MV-4-11 (cell line): ENCODE results near the gene ITPR1.
A peak's percentile ranks its signal among the peaks of the same experiment; 100 is the strongest.
"Not testable (repeated sequence)": the region's sequence is repeated elsewhere in the genome, so short reads cannot be mapped to it uniquely, and the experiment has no call there.

ENCODE experiments used
- DNase-seq: peaks from one replicate; lab custom pipeline; 2025; lab: John Stamatoyannopoulos, UW

ITPR1 gene

DNA sequence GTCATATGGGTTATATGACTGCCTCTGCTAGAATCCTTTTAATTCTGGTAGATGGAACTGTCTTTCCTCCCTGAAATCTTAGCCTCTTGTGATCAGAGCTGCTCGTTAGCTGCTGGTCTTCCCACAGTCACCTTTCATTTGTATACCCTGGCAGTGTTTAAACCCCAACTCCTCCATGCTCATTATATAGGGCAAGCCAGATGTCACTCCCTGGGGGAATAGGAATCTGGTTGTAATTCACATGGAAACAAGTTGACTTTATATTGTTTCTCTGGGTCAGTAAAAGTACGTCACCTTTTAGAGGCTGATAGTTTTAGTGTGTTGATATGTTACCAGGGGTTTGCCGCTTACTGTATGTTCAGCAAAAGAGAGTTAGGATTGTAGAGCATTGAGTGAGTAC lies 103.5 kb downstream of the ITPR1 start:
- DNase-seq: no peak

DNA sequence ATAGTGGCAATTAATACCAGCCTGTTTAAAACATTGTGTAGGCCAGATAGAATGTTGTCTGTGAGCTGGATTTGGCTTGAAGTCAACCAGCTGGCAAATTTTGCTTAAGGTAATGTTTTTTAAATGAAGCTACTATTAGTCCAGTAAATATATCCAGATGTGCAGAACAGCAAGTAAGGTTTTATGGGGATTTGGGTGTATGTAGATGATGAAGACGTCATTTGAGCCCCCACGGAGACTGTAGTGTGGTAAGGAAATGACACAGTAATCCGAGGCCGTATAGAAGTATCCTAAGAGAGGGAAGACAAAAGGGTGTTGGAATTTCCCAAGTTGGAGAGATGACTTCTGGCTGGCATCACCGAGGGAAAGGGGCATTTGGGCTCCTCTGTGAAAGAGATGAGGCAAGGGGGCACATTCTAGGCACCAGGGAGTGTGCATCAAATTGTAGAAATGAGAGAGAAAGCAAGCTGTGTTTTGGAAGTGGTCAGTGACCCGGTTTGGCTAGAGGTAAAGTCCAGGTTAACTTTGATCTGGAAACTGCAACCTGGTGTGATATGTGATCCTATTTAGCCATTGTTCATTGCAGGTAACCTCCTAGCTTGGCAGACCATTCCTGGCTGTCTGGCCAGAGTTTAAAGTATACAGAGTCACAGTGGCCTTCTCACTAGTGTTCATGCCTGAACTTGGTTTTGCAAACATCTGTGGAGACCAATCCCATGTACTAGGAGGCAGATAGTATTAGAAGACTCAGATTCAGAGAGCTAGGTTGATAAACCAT lies 104.2 kb downstream of the ITPR1 start:
- no peak for DNase-seq

DNA sequence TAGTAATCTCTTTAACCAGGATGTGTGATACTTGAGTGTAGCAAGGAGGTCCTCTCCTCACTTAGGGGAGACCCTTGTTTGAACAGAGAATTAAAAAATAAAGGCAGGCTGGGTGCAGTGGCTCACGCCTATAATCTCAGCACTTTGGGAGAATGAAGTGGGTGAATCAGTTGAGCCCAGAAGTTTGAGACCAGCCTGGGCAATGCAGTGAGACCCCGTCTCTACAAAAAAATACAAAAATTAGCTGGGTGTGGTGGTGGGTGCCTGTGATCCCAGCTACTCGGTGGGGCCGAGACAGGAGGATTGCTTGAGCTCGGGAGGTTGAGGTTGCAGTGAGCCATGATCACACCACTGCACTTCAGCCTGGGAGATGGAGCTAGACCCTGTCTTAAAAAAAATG lies 105.1 kb downstream of the ITPR1 start:
- DNase-seq: not testable (repeated sequence)

DNA sequence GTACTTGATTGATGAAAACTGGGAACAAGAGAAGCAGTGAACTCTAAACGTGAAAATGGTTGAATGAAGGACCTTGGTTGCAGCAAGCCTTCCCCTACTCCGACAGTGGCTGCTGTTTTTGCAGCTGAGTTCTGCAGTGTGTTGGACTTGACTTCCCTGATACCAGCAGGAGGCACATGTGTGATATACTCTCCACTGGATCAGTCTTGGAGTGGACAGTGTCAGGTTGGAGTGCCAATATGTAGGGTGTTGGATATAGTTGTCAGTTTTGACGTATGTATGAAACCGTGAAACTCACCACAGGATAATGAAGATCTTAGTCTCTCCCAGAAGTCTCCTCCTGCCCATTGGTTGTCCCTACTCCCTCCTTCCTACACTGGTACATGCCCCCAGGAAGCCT lies 106.5 kb downstream of the ITPR1 start:
- no peak for DNase-seq

DNA sequence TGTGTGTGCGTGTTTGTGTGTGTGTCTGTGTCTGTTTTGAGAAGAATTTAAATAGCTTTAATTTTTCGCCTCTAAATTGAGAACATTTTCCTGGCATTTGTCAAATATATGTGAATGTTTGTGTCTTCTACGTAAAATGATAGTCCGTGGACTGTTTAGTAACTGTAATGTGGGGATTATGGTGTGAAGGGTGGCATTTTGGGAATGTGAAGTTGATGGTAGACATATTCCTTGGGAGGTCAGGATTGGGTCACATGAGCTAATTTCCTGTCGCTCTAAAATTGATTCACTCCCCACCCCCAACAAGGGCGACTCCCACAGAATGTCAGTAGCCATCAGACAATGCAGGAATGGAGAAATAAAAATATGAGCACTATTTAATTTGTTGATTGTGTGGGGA lies 107.3 kb downstream of the ITPR1 start:
- no peak for DNase-seq

DNA sequence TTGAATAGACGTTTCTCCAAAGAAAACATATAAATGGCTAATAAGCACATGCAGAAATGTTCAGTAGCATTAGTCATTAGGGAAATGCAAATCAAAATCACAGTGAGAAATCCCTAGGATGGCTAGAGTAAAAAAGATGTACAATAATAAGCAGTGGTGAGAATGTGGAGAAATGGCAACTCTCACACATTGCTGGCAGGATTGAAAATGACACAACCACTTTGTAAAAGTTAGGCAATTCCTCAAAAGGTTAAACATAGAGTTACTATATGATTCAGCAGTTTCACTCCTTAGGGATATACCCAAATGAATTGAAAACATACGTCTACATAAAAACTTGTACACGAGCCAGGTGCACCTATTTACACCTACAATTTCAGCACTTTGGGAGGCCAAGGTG lies 108.7 kb downstream of the ITPR1 start:
- DNase-seq: peak; percentile 42

DNA sequence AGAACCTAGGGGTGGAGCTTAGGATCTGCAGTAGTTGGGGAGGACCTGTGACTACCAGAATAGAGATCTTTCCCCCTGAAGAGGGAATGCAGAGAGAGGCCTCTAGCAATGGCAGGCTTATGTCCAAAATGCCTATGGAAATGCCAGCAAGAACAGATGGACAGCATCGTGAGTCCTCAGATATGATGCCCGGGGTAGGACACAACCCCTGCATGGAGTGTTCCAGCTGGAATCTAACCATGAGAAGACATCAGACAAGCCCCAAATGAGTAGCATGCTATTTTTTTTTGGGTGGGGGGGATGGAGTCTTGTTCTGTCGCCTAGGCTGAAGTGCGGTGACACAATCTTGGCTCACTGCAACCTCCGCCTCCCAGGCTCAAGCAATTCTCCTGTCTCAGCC lies 111.5 kb downstream of the ITPR1 start:
- no peak for DNase-seq

DNA sequence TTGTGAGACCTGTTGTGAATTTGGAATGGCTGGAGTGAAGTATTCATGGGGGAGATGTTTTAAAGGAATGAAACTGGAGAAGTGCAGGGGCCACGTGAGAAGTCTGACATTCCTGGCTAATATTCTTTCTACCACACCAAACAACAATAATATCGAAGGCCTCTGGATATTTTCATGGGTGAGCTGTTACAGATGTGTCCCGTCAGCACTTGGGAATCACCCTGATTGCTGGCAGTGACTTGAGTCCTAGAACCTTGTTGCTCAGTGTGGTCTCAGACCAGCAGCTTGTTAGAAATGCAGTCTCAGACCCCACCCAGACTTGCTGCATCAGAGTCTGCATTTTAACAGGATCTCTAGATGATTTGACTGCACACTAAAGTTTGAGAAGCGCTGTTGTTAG lies 113.8 kb downstream of the ITPR1 start:
- DNase-seq: no peak

DNA sequence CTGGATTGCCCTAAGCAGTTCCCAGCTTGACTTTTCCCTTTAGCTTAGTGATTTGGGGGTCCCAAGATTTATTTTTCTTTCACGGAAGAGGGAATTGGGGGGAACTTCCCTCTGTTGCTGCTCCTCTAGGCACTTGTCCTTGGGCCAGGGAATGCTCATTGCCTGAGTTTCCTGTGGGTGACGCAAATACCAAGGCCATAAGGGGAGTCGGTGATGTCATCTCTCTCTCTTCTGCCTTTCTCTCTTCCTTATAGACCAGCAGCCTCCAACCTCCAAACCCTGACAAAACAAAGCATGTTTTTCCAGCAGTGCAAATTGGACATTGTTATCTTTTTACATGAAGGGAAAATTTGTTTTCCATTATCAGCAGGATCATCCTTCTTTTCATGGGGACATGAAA lies 120.2 kb downstream of the ITPR1 start:
- DNase-seq: peak; percentile 35

DNA sequence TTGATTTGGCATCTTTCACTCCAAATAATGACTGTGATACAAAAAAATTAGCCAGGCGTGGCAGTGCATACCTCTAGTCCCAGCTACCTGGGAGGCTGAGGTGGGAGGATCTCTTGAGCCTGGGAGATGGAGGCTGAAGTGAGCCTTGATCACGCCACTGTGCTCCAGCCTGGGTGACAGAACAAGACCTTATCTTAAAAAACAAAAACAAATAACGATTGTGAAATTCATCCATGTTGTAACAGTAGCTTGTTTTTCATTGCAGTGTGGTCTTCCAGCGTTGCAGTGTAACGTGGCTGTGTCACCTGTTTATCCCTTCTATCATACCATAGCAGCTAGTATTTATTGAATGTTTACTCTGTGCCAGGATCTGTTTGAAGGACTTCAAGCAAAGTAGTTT lies 120.9 kb downstream of the ITPR1 start:
- DNase-seq: no peak

DNA sequence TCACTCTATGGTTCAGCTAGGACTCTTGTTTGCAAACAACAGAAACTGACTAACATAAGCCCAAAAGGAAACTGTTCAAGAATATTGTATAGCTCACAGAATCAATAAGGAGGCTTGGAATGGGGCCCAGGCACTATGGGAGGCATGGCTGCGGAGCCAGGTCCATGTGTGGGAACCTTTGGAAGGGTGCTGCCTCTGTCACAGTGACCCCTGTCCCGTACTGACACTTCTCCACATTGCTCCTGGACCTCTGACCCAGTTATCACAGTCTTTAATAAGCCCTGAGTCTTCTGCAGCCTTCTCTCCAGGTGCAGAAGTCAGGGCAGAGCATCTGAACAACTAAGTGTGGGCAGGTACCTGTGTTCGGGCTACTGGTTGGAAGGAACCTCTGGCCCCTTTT lies 121.8 kb downstream of the ITPR1 start:
- no peak for DNase-seq

DNA sequence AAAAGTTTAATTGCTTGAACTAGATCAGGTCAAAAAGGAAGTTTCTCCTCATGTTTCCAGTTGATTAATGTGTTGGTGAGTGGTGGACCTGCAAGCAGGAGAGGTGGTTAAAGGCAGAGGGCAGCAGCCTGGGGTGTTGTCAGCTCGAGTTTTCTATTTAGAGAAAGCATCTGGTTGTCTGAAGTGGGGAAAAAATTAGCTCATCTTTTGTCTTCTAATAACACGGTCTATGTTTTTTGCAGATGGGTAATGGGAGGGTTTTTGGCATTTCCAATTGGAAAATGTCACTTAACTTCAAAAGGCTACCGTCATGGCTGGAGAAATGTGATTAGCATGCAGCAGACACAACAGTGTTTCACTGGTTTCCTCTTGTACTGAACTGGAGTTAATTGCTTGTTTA lies 122.6 kb downstream of the ITPR1 start:
- no peak for DNase-seq

DNA sequence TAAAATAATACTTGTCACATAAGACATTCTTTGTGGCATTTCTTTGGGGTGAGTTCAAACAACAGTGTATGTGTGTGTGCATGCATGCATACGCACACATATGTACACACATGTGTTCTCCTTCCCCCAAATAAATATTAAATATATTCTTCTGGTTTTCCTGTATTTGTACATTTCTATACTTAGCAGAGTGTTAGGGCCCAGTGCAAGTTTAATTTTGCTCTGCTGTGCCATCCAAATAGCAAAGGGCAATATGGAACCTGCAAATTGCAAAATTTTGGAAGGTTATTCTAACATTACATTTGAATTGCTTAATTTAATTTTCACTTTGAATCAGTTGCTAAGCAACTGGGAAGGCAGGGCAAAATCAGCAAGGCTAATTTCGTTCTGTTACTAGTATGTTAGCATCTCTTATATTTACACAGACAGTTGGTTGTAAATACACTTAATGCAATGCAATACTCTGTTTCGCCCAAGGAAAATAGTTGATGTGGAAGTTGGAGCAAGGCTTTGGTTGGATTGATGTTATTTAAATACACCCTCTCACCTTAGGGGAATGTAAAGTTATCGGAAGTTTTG lies 130.4 kb downstream of the ITPR1 start:
- DNase-seq: no peak

DNA sequence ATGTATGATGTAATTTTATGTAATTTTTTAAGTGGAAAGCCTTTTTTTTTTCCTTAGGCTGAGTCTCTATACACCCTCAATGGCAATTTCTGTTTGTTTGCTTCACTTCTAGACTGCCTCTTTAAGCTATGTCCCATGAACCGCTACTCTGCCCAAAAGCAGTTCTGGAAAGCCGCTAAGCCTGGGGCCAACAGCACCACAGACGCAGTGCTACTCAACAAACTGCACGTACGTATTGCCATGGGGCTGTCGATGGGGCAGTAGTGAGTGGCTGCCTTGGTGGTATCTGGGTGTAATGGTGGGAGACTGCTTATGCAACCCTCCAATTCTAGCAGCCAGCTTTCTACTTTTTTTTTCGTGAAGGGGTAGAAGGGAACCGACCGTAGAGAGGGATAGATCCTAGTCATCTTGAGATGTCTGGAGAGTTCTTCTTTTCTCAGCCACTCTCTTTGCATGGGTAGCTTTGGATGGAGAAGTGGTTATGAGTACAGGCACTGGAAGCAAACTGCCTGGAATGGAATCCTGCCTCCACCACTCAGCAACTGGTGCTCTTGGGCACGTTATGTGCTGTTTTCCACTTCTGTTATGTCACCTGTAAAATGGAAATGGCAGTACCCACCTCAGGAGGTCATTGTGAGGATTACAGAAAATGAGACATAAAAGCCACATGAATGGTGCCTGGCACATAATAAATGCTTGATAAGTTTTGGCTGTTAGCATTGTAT lies 134.7 kb downstream of the ITPR1 start:
- DNase-seq: peak; percentile 8

DNA sequence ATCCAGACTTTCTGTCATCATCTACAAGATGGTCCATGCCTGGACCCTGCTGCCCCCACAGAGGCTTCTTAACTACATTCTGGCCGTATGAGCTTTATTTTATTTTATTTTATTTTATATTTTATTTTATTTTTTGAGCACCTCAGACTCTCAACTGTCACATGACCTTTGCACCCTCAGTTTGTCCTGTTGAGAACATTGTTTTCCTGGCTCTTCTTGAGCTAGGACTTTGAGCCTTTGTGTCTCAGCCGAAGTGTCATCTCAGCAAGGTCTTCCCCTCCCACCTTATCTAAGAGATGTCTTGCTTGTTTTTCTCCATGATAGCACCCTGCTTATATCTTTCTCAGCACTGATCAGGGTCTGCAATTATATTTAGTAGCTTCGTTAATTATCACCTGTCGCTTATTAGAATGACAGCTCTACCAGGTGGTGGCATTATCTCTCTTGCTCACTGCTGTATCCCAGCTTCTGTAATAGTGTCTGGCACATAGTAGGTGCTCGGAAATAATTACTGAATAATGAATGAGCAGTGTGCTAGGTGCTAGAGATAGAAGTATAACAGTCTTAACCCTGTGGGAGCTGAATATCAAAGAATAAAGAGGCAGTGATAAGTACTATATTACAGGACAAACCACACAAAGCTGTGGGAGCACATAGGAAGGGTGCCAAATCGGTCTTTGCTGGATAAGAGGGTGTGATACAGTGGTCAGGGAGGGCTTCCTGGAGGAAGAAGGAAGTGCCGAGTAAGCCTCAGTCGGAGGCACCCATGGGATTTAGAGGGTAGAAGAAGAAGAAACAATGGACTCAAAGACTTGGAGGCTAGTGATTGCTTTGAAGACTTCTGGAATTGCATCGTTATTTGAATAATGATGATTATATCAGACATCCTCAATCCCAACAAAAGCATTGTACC lies 136.2 kb downstream of the ITPR1 start:
- DNase-seq: no peak

DNA sequence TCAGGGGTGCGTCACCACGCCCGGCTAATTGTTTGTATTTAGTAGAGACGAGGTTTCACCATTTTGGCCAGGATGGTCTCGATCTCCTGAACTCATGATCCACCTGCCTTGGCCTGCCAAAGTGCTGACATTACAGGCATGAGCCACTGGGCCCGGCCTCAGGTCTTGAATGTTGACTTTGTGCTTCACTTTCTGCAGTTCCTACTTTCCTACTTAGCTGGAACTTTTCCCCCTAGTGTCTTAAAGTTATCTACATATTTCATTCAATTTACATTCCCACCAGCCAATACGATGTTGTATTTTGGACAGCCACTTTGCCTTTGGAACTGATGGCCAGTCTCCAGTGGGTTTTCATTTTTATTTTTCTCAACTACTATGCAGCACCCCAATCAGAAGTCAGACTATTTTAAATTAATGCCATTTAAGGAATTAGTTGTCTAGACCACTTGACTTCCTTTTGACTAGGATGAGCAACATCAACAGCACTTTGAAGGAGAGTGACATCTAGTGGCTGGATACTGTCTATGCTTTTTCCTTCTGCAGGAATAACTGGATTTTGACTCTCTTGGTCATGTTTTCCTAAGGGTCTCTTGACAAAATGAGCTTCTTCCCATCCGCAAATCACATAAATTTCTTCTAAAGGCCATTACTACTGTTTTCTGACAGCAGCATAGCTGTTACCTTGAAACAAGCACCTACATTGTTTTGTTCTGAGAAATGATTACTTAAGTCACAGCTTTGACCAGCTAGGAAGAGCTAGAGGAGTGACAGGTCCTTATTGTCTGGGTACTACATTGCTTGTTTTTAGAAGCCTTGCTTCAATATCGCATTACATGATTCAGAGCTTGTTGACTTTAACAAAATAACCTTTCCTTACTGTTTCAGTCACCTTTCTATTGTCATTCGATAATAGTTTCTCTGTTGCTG lies 140.2 kb downstream of the ITPR1 start:
- peak; percentile 66 for DNase-seq

DNA sequence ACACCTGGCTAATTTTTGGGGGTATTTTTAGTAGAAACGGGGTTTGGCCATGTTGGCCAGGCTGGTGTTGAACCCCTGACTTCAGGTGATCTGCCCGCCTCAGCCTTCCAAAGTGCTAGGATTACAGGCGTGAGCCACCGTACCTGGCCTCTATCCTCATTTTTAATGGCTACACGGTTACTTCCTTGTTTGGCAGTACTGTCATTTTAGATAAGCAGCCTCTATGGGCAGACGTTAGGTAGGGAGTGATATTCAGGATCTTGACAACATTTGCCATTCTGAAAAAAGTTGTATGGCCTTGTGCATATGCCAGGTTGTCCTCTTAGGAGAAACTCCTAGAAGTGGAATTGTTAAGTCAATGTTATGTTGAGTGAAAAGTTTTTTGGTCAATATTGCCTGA lies 141.7 kb downstream of the ITPR1 start:
- no peak for DNase-seq

DNA sequence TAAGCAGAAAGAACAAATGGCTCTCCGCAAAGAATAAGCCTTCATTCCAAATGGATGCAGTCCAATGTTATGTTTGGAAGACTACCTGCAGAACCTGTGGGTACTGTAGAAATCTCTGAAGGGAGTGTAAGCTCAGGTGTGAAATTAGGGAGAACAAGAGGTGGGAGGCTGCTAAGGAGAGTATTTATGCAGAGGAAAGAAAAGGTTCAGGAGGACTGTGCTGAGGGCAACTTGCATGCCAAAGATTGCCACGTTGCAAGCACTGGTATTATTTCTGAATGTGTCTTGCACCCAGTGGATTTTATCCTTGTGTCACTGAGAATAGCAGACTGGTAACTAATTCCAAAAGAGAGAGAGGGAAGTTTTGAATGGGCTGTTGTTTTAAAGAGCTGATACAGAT lies 144.1 kb downstream of the ITPR1 start:
- DNase-seq: no peak

DNA sequence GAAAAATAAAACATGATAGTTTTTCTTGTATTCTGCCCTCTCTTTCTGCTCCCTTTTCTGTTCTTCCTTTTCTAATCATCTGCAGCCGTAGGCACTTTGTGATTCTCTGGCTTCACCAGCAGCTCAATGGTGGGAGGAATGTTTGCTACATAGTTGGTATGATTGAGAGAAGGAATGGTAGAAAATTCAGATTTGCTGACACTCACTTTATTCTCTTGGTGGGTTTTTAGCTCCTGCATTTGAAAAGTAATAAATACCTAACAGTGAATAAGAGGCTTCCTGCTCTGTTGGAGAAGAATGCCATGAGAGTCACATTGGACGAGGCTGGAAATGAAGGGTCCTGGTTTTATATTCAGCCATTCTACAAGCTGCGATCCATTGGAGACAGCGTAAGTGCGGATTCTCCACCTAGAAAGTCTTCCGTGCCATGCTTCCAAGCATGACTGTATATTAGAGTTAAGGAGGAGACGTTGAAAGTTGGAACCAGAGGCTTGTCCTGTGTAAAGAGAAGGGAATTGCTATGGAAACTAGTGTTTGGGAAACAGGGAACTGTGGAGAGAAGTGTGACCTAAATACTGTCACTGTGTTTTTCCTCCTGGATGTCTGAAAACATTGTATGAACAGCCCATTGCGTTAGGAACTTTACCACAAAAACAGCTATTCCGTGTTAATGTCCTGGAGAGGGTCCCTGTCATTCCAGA lies 148.9 kb downstream of the ITPR1 start:
- no peak for DNase-seq

DNA sequence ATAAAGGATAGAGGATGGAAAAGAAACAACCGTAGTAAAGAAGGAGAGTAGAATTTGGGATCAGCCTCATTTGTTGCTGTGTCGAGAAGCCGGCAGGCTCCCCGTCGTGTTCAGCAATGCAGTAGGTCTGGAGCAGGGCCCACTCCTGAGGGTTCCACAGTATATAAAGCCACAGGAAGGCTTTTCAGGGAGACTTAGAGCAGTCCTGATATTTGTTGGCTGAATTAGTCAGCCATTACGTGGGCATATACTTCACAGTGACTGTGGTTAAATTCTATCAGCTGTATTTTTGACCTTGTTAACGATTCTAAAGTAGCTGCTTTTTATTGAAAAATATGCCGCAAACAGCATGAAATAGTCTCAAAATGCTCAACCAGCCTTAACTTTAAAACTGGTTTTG lies 149.5 kb downstream of the ITPR1 start:
- DNase-seq: no peak
